T-cell (primary cell): Measurements from ENCODE around the gene ELK4. TPM values are rescaled to one million over a fixed set of nuclear protein-coding genes. Genes with fewer than 3 reads are reported as not detected.

Source experiments
- ATAC-seq, 4 experiments: fragments of 200-7000 bp in 3 of 4; fragments of 150-1000 bp in 1 of 4; cut with Tn5 transposase; replicated peaks in 1 of 4; 1 replicate in 3 of 4; 2 replicates in 1 of 4; pipeline ENCODE4 v1.10.0; 2021; ENCODE audit warnings: moderate library complexity in 3 of 4, mild to moderate bottlenecking in 2 of 4, moderate number of reproducible peaks in 1 of 4
- CTCF ChIA-PET, 2 donors: fragments of 300-600 bp; sonication (Branson Sonifier 250); formaldehyde crosslinking; loops; one replicate each; lab custom pipeline; 2022; ENCODE audit warnings: antibody characterized with exemption in 2 of 2; lab: Charles Lee
- POLR2A ChIA-PET, 2 donors: fragments of 300-600 bp; sonication (Branson Sonifier 250); formaldehyde crosslinking; loops; one replicate each; lab custom pipeline; 2022; ENCODE audit warnings: antibody characterized with exemption in 2 of 2; lab: Charles Lee
- DNase-seq, 35 experiments: peaks; one replicate each; pipeline versions ENCODE4 v3.0.0 to v3.0.0-alpha.2; 2013 to 2023
- H3K27ac ChIP-seq: one replicate; pipeline ENCODE4 v1.5.1; 2013; ENCODE audit warnings: low read length
- H3K27me3 ChIP-seq, 2 experiments: replicated peaks in 1 of 2; 1 replicate in 1 of 2; 2 replicates in 1 of 2; pipeline versions ENCODE4 v1.6.1 to v1.7.0; 2013; ENCODE audit warnings: low read length in 1 of 2, mixed read lengths in 1 of 2; ENCODE audit not compliant: control insufficient read depth in 2 of 2, insufficient read depth in 2 of 2; ENCODE audit errors: extremely low read depth in 1 of 2
- H3K36me3 ChIP-seq, 2 donors: 1 replicate in 1 of 2; 2 replicates in 1 of 2; pipeline versions ENCODE4 v1.6.1 to v1.7.0; 2013; ENCODE audit warnings: low read length in 1 of 2; ENCODE audit not compliant: control insufficient read depth in 2 of 2, insufficient read depth in 1 of 2; ENCODE audit errors: extremely low read depth in 1 of 2
- H3K4me1 ChIP-seq, 2 experiments: 1 replicate in 1 of 2; 2 replicates in 1 of 2; pipeline versions ENCODE4 v1.6.1 to v1.7.0; 2013; ENCODE audit warnings: low read length in 2 of 2, mixed read lengths in 1 of 2; ENCODE audit not compliant: insufficient read depth in 2 of 2, control insufficient read depth in 1 of 2; ENCODE audit errors: extremely low read depth in 1 of 2
- H3K4me3 ChIP-seq, 2 donors: 1 replicate in 1 of 2; 2 replicates in 1 of 2; pipeline versions ENCODE4 v1.5.1 to v1.7.0; 2013; ENCODE audit warnings: mild to moderate bottlenecking in 2 of 2, low read length in 1 of 2, moderate library complexity in 1 of 2; ENCODE audit not compliant: control insufficient read depth in 1 of 2; ENCODE audit errors: extremely low read depth in 1 of 2
- H3K9me3 ChIP-seq: 2 replicates; pipeline ENCODE4 v1.7.0; 2013
- H3K27ac Mint-ChIP-seq, 2 donors: one replicate each; pipeline ENCODE4 v1.8.0; 2020 to 2021; ENCODE audit warnings: mild to moderate bottlenecking in 2 of 2, mixed read lengths in 2 of 2
- H3K27me3 Mint-ChIP-seq, 2 donors: one replicate each; pipeline ENCODE4 v1.8.0; 2021 to 2022; ENCODE audit warnings: mixed read lengths in 2 of 2
- H3K36me3 Mint-ChIP-seq: one replicate; pipeline ENCODE4 v1.8.0; 2021; ENCODE audit warnings: mixed read lengths
- H3K4me1 Mint-ChIP-seq, 3 donors: one replicate each; pipeline ENCODE4 v1.8.0; 2020 to 2022; ENCODE audit warnings: mixed read lengths in 3 of 3, mild to moderate bottlenecking in 1 of 3
- H3K4me3 Mint-ChIP-seq, 3 donors: one replicate each; pipeline ENCODE4 v1.8.0; 2020 to 2022; ENCODE audit warnings: mild to moderate bottlenecking in 3 of 3, mixed read lengths in 3 of 3, moderate library complexity in 3 of 3
- H3K9me3 Mint-ChIP-seq, 3 donors: one replicate each; pipeline ENCODE4 v1.8.0; 2020 to 2022; ENCODE audit warnings: mixed read lengths in 3 of 3
- WGBS: methylation state at CpG from one replicate; pipeline ENCODE4 v1.1.5; 2013; ENCODE audit warnings: missing lambda C conversion rate; ENCODE audit not compliant: insufficient coverage; 5-methylcytosine and 5-hydroxymethylcytosine counted together
- total RNA-seq, 35 experiments: library from RNA in 6 of 35; stranded (reverse) in 6 of 35; fragments of 120-200 nt in 1 of 35; gene quantifications; one replicate each; pipeline versions ENCODE4 v1.2.1 to v1.2.4 and lab custom pipeline; 2013 to 2026

ELK4 gene
- total RNA-seq, 5 donors from 2014 or later (not counting 1 experiment from before 2014, with no cell fraction given), result 131 to 185 (median 173) TPM

- Histone ChIP-seq H3K4me3 (no peak overlapping the region), H3K27ac (no peak overlapping the region), H3K36me3 (peaks cover 3 to 24% of the 10 kb centered on the region in 2 donors), H3K4me1 (peaks cover 14 to 33% of the 10 kb centered on the region in 2 experiments), H3K9me3 (no peaks in the 10 kb centered on the region), H3K27me3 (peaks cover 0 to under 1% of the 10 kb centered on the region in 2 experiments)
- ATAC-seq, result no peak
- Mint-ChIP-seq H3K9me3 (no peaks in the 10 kb centered on the region), H3K27ac (peak overlapping the region; percentile 72 to 94), H3K27me3 (no peaks in the 10 kb centered on the region), H3K4me1 (peaks cover 40 to 54% (median 54%) of the 10 kb centered on the region in 3 donors), H3K36me3 (peaks cover 22% of the 10 kb centered on the region), H3K4me3 (peak overlapping the region in 1 of 3 donors; percentile 35)
- CTCF ChIA-PET, result interaction anchor here (0.5 to 8.4 kb wide), 4 partner anchors 30 to 63 kb away, joined by 4 to 142 read pairs (median 5); no protein-coding TSS in a partner anchor
- POLR2A ChIA-PET, result no interaction called here
- 86% methylated on average over 1 of the region's 1 CpG for WGBS
- DNase-seq, result no peak
These were observed 37.0 kb downstream of the ELK4 start for GRCh38 chr1:205594846-205595245.

GRCh38 chr1:205593967-205594366, 37.8 kb downstream of the ELK4 start:
- Mint-ChIP-seq H3K9me3 (no peaks in the 10 kb centered on the region), H3K27me3 (no peaks in the 10 kb centered on the region), H3K4me3 (peak overlapping the region in 2 of 3 donors; percentile 65 to 74), H3K4me1 (peaks cover 40 to 54% (median 54%) of the 10 kb centered on the region in 3 donors), H3K36me3 (peaks cover 14% of the 10 kb centered on the region), H3K27ac (peak overlapping the region; percentile 91 to 94)
- ATAC-seq (peak in 1 of 4 experiments; percentile 11), DNase-seq (no peak)
- peaks cover 0 to 3% of the 10 kb centered on the region in 2 experiments for H3K27me3 ChIP-seq
- CTCF ChIA-PET, result interaction anchor here (1.0 to 8.4 kb wide), 7 partner anchors 36 to 65 kb away, joined by 3 to 142 read pairs (median 6); partner anchors contain the start of gene ELK4 (in 1 of the 2)
- H3K27ac ChIP-seq, result peak overlapping the region; percentile 89
- peaks cover 14 to 33% of the 10 kb centered on the region in 2 experiments for H3K4me1 ChIP-seq
- no peak overlapping the region for H3K4me3 ChIP-seq
- H3K9me3 ChIP-seq, result no peaks in the 10 kb centered on the region
- 8% methylated on average over 1 of the region's 6 CpGs for WGBS
- POLR2A ChIA-PET, result interaction anchor here (0.6 to 1.5 kb wide), 7 partner anchors 35 to 470 kb away, joined by 3 to 7 read pairs (median 4); partner anchors contain the start of gene ELK4 (in 2 of the 2)
- peaks cover 2 to 15% of the 10 kb centered on the region in 2 donors for H3K36me3 ChIP-seq

- peaks cover 0 to 6% of the 10 kb centered on the region in 2 experiments for H3K27me3 ChIP-seq
- H3K27ac ChIP-seq, result peak overlapping the region; percentile 89
- ChIA-PET POLR2A (interaction anchor here (0.6 to 1.5 kb wide), 6 partner anchors 36 to 470 kb away, joined by 3 to 7 read pairs (median 4); partner anchors contain the start of gene ELK4 (in 2 of the 2)), CTCF (interaction anchor here (0.6 to 8.4 kb wide), 8 partner anchors 36 to 117 kb away, joined by 3 to 142 read pairs (median 5); partner anchors contain the start of gene ELK4 (in 1 of the 2))
- peak; percentile 35 to 67 (median 45) for ATAC-seq
- H3K4me3 Mint-ChIP-seq, result peak overlapping the region; percentile 55 to 74 (median 65)
- H3K9me3 Mint-ChIP-seq, result no peaks in the 10 kb centered on the region
- peak overlapping the region; percentile 26 to 42 for H3K4me3 ChIP-seq
- peak in 3 of 35 experiments; percentile 15 to 64 (median 29) for DNase-seq
- H3K4me1 Mint-ChIP-seq, result peaks cover 40 to 54% (median 54%) of the 10 kb centered on the region in 3 donors
- H3K9me3 ChIP-seq, result no peaks in the 10 kb centered on the region
- peaks cover 0 to 11% of the 10 kb centered on the region in 2 donors for H3K36me3 ChIP-seq
- WGBS, result no CpG with 5 or more reads among the region's 4 CpGs
- peaks cover 12% of the 10 kb centered on the region for H3K36me3 Mint-ChIP-seq
- peak overlapping the region; percentile 91 to 94 for H3K27ac Mint-ChIP-seq
- H3K27me3 Mint-ChIP-seq, result no peaks in the 10 kb centered on the region
- peaks cover 14 to 33% of the 10 kb centered on the region in 2 experiments for H3K4me1 ChIP-seq
These were observed 38.3 kb downstream of the ELK4 start for GRCh38 chr1:205593532-205593931.

GRCh38 chr1:205592443-205593003, 39.3 kb downstream of the ELK4 start:
- Mint-ChIP-seq H3K4me1 (peaks cover 40 to 54% (median 54%) of the 10 kb centered on the region in 3 donors), H3K27ac (peak overlapping the region; percentile 73 to 94), H3K27me3 (no peaks in the 10 kb centered on the region), H3K4me3 (peak overlapping the region; percentile 65 to 74 (median 65)), H3K9me3 (no peaks in the 10 kb centered on the region), H3K36me3 (peaks cover 5% of the 10 kb centered on the region)
- ChIA-PET POLR2A (interaction anchor here in 1 of 2 donors (1.2 to 1.4 kb wide), 2 partner anchors 40 kb away, joined by 4 to 13 read pairs; partner anchors contain the start of gene ELK4), CTCF (interaction anchor here (0.6 to 8.4 kb wide), 18 partner anchors 20 to 1756 kb away, joined by 3 to 142 read pairs (median 4); partner anchors contain the start of gene ELK4 (in 2 of the 2))
- DNase-seq (peak in 1 of 35 experiments; percentile 5), ATAC-seq (no peak)
- Histone ChIP-seq H3K4me3 (peak overlapping the region; percentile 46), H3K27ac (peak overlapping the region; percentile 89), H3K27me3 (peaks cover 0 to 6% of the 10 kb centered on the region in 2 experiments), H3K4me1 (peaks cover 14 to 33% of the 10 kb centered on the region in 2 experiments), H3K36me3 (peaks cover 0 to 2% of the 10 kb centered on the region in 2 donors), H3K9me3 (no peaks in the 10 kb centered on the region)
- 84% methylated on average over 11 of the region's 14 CpGs for WGBS

- H3K4me1 ChIP-seq, result peaks cover 14 to 33% of the 10 kb centered on the region in 2 experiments
- ChIA-PET POLR2A (interaction anchor here (0.5 to 1.4 kb wide), 8 partner anchors 17 to 306 kb away, joined by 3 to 13 read pairs (median 5); partner anchors contain the start of gene ELK4 (in 1 of the 2)), CTCF (interaction anchor here (0.6 to 8.4 kb wide), 26 partner anchors 10 to 468 kb away, joined by 3 to 142 read pairs (median 4); partner anchors contain the start of gene ELK4 (in 2 of the 2))
- WGBS, result 0% methylated on average over 30 of the region's 40 CpGs
- peak; percentile 72 to 94 (median 86) for DNase-seq
- Mint-ChIP-seq H3K27ac (peak overlapping the region; percentile 86 to 88), H3K4me3 (peak overlapping the region; percentile 74 to 89 (median 79)), H3K27me3 (no peaks in the 10 kb centered on the region), H3K36me3 (peaks cover 1% of the 10 kb centered on the region), H3K9me3 (no peaks in the 10 kb centered on the region), H3K4me1 (peaks cover 40 to 54% (median 51%) of the 10 kb centered on the region in 3 donors)
- H3K4me3 ChIP-seq, result peak overlapping the region; percentile 39 to 46
- peaks cover 0 to 6% of the 10 kb centered on the region in 2 experiments for H3K27me3 ChIP-seq
- H3K9me3 ChIP-seq, result no peaks in the 10 kb centered on the region
- H3K27ac ChIP-seq, result peak overlapping the region; percentile 89
- peak; percentile 83 to 89 (median 88) for ATAC-seq
- H3K36me3 ChIP-seq, result no peaks in the 10 kb centered on the region
These were observed 40.1 kb downstream of the ELK4 start for GRCh38 chr1:205591522-205592351.
